HG02763 (cell line): Measurements from ENCODE around the gene PCBD2.
"Not testable (repeated sequence)": the region's sequence is repeated elsewhere in the genome, so short reads cannot be mapped to it uniquely, and the experiment has no call there.

Source experiments
- ATAC-seq: cut with Tn5 transposase; IDR thresholded peaks from one replicate; pipeline ENCODE4 v1.9.1; 2021; ENCODE audit warnings: mild to moderate bottlenecking, moderate library complexity; ENCODE audit not compliant: unreplicated experiment

PCBD2 gene

GRCh38 chr5:134904610-134905245 is at the start of gene PCBD2:
Gene PCBD2 (plus strand): TSS chr5:134905131. CDS start chr5:134905140, 9 bp downstream.
- ATAC-seq: peak; percentile 83

GRCh38 chr5:134856465-134856864 is 48.5 kb upstream of the PCBD2 start:
- not testable (repeated sequence) for ATAC-seq

GRCh38 chr5:134857401-134857800 is 47.5 kb upstream of the PCBD2 start:
- ATAC-seq: no peak

GRCh38 chr5:134864707-134865106 is 40.2 kb upstream of the PCBD2 start:
- ATAC-seq: no peak

GRCh38 chr5:134873494-134873893 is 31.4 kb upstream of the PCBD2 start:
- ATAC-seq: no peak

GRCh38 chr5:134873987-134874830 is 30.7 kb upstream of the PCBD2 start, which contains the start of gene TXNDC15:
Gene TXNDC15 (plus strand): TSS chr5:134874371. CDS start chr5:134874428, 57 bp downstream.
- ATAC-seq: peak; percentile 73

- peak; percentile 23 for ATAC-seq
Observed at GRCh38 chr5:134874831-134875655, 29.9 kb upstream of the PCBD2 start.

GRCh38 chr5:134877159-134877558 is 27.8 kb upstream of the PCBD2 start:
- ATAC-seq: no peak

GRCh38 chr5:134878403-134878802 is 26.5 kb upstream of the PCBD2 start:
- no peak for ATAC-seq

GRCh38 chr5:134879456-134879855 is 25.5 kb upstream of the PCBD2 start:
- ATAC-seq: no peak

- not testable (repeated sequence) for ATAC-seq
Observed at GRCh38 chr5:134880937-134881336, 24.0 kb upstream of the PCBD2 start.

GRCh38 chr5:134881711-134882110 is 23.2 kb upstream of the PCBD2 start:
- ATAC-seq: not testable (repeated sequence)

- ATAC-seq: no peak
Observed at GRCh38 chr5:134887593-134888159, 17.3 kb upstream of the PCBD2 start.

GRCh38 chr5:134889335-134889734 is 15.6 kb upstream of the PCBD2 start:
- no peak for ATAC-seq

GRCh38 chr5:134891473-134891872 is 13.5 kb upstream of the PCBD2 start:
- no peak for ATAC-seq

- no peak for ATAC-seq
Observed at GRCh38 chr5:134892282-134892681, 12.6 kb upstream of the PCBD2 start.

- no peak for ATAC-seq
Observed at GRCh38 chr5:134892926-134893325, 12.0 kb upstream of the PCBD2 start.

- ATAC-seq: no peak
Observed at GRCh38 chr5:134893748-134894505, 11.0 kb upstream of the PCBD2 start.

- no peak for ATAC-seq
Observed at GRCh38 chr5:134902071-134902801, 2.7 kb upstream of the PCBD2 start.
